AG04450 (cell line): ENCODE results near the gene NEURL1. TPM values are rescaled to one million over a fixed set of nuclear protein-coding genes. Genes with fewer than 3 reads are reported as not detected.
A peak's percentile ranks its signal among the peaks of the same experiment; 100 is the strongest.

Experiments used
- CTCF ChIA-PET: fragments of 300-600, 350-600 bp; formaldehyde crosslinking; extraction: SDS; loops from one replicate; lab custom pipeline; 2022; ENCODE audit warnings: antibody characterized with exemption, inconsistent platforms; lab: Charles Lee
- POLR2A ChIA-PET: fragments of 350-600 bp; formaldehyde crosslinking; extraction: SDS; loops from one replicate; lab custom pipeline; 2021; ENCODE audit warnings: antibody characterized with exemption, inconsistent platforms; lab: Yijun Ruan, JAX
- DNase-seq: peaks from one replicate; pipeline ENCODE4 v3.0.0-alpha.2; 2011; ENCODE audit warnings: low read depth, low spot score
- H3K27ac ChIP-seq: one replicate; pipeline ENCODE4 v1.5.1; 2012; ENCODE audit warnings: low read depth, low read length, control low read depth
- H3K27me3 ChIP-seq: one replicate; pipeline ENCODE4 v1.6.0; 2012; ENCODE audit warnings: low read length; ENCODE audit not compliant: control insufficient read depth, insufficient read depth
- H3K4me3 ChIP-seq: 2 replicates; pipeline ENCODE4 v1.5.1; 2011; ENCODE audit warnings: mild to moderate bottlenecking, low read depth, low read length, control low read depth
- H3K9me3 ChIP-seq: 2 replicates; pipeline ENCODE4 v1.5.1; 2012; ENCODE audit warnings: low read length; ENCODE audit not compliant: control insufficient read depth, insufficient read depth
- CTCF ChIP-seq: IDR thresholded peaks from 2 replicates; pipeline ENCODE4 v1.5.1; 2011; ENCODE audit warnings: low read depth, low read length, control low read depth, inconsistent platforms
- polyA plus RNA-seq: library from polyadenylated mRNA; depleted of rRNA; stranded (reverse); fragments of >200 nt; gene quantifications from 2 replicates; pipeline ENCODE4 v1.2.3, GENCODE V29; 2011

NEURL1 gene
- polyA plus RNA-seq, 1 experiment = 0.67 TPM

- Histone ChIP-seq H3K9me3 (peaks cover 11% of the 10 kb centered on the region), H3K27ac (no peak overlapping the region), H3K4me3 (no peak overlapping the region), H3K27me3 (peaks cover 58% of the 10 kb centered on the region)
- CTCF ChIA-PET = interaction anchor here (0.6 to 2.5 kb wide), 8 partner anchors 8 to 148 kb away, joined by 3 to 10 read pairs (median 4); no protein-coding TSS in a partner anchor
- DNase-seq = no peak
- TF ChIP-seq CTCF = peak; percentile 62
- POLR2A ChIA-PET = interaction anchor here (0.5 kb wide), 1 partner anchor 62 kb away, joined by 4 read pairs; no protein-coding TSS in a partner anchor
Measured at GRCh38 chr10:103564776-103565520, 71.4 kb downstream of the NEURL1 start.

- POLR2A ChIA-PET = no interaction called here
- TF ChIP-seq CTCF = no peak
- no peak for DNase-seq
- Histone ChIP-seq H3K4me3 (no peak overlapping the region), H3K27ac (no peak overlapping the region), H3K9me3 (no peaks in the 10 kb centered on the region; the same call in 1 of the 2 replicates), H3K27me3 (peaks cover 48% of the 10 kb centered on the region)
- CTCF ChIA-PET = interaction anchor here (0.5 kb wide), 1 partner anchor 34 kb away, joined by 3 read pairs; no protein-coding TSS in a partner anchor
Measured at GRCh38 chr10:103566536-103566935, 73.0 kb downstream of the NEURL1 start.

GRCh38 chr10:103568505-103568904 is 75.0 kb downstream of the NEURL1 start:
- no peak for TF ChIP-seq CTCF
- H3K9me3 ChIP-seq = no peaks in the 10 kb centered on the region; the same call in 1 of the 2 replicates
- POLR2A ChIA-PET = no interaction called here
- H3K27me3 ChIP-seq = peaks cover 57% of the 10 kb centered on the region
- no peak overlapping the region for H3K27ac ChIP-seq
- no peak overlapping the region for H3K4me3 ChIP-seq
- DNase-seq = no peak
- CTCF ChIA-PET = no interaction called here

- no peak for TF ChIP-seq CTCF
- POLR2A ChIA-PET = no interaction called here
- CTCF ChIA-PET = no interaction called here
- DNase-seq = no peak
- Histone ChIP-seq H3K27ac (no peak overlapping the region), H3K9me3 (no peaks in the 10 kb centered on the region; the same call in 1 of the 2 replicates), H3K27me3 (peaks cover 54% of the 10 kb centered on the region), H3K4me3 (no peak overlapping the region)
Measured at GRCh38 chr10:103569896-103570295, 76.4 kb downstream of the NEURL1 start.
